Nephron progenitor cell (in vitro differentiated cells): ENCODE data around the gene ESRP2.

Source experiments
- DNase-seq: peaks from one replicate; pipeline ENCODE4 v3.0.0; 2021
- H3K27ac Mint-ChIP-seq: 2 replicates; pipeline ENCODE4 v1.8.0; 2021; ENCODE audit warnings: mild to moderate bottlenecking, moderate library complexity, mixed read lengths
- H3K27me3 Mint-ChIP-seq: 2 replicates; pipeline ENCODE4 v1.8.0; 2021; ENCODE audit warnings: mild to moderate bottlenecking, low read depth, mixed read lengths; ENCODE audit not compliant: poor library complexity
- H3K36me3 Mint-ChIP-seq: 2 replicates; pipeline ENCODE4 v1.8.0; 2021; ENCODE audit warnings: low read depth, mixed read lengths
- H3K4me1 Mint-ChIP-seq: 2 replicates; pipeline ENCODE4 v1.8.0; 2021; ENCODE audit warnings: mixed read lengths
- H3K4me3 Mint-ChIP-seq: 2 replicates; pipeline ENCODE4 v1.8.0; 2021; ENCODE audit warnings: mild to moderate bottlenecking, moderate library complexity, mixed read lengths
- H3K9me3 Mint-ChIP-seq: 2 replicates; pipeline ENCODE4 v1.8.0; 2021; ENCODE audit warnings: mild to moderate bottlenecking, moderate library complexity, mixed read lengths
- CTCF ChIP-seq: fragments of 200-600 bp; sonication (generic); IDR thresholded peaks from 2 replicates; pipeline ENCODE4 v1.5.0; 2021; ENCODE audit warnings: antibody characterized with exemption

Gene ESRP2

GRCh38 chr16:68273896-68274295 is 38.0 kb upstream of the ESRP2 start:
- H3K4me3 Mint-ChIP-seq: no peak overlapping the region
- no peak overlapping the region for H3K27ac Mint-ChIP-seq
- no peaks in the 10 kb centered on the region for H3K27me3 Mint-ChIP-seq
- no peak for DNase-seq
- no peak for TF ChIP-seq CTCF
- H3K4me1 Mint-ChIP-seq: peaks cover 24% of the 10 kb centered on the region
- peaks cover 20% of the 10 kb centered on the region for H3K36me3 Mint-ChIP-seq
- H3K9me3 Mint-ChIP-seq: no peaks in the 10 kb centered on the region

DNA sequence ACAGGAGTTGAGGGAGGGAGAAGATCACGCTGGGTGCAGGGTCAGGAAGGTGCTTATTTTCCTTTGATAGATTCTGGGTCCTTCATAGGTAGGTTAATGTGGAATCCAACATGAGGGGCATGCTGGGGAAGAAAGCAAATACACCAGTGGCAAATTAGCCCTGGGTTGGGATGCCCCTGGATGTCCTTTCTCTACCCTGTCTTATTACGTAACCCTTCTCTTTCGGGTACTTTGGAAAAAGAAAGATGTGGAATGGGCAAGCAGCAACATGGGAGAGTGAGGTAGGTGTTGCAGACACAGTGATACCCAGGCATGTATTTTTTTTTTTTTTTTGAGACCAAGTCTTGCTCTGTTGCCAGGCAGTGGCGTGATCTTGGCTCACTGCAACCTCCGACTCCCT is 37.5 kb upstream of the ESRP2 start:
- peak overlapping the region; percentile 46 for H3K27ac Mint-ChIP-seq
- peaks cover 20% of the 10 kb centered on the region for H3K36me3 Mint-ChIP-seq
- DNase-seq: no peak
- H3K4me3 Mint-ChIP-seq: no peak overlapping the region
- H3K27me3 Mint-ChIP-seq: no peaks in the 10 kb centered on the region
- TF ChIP-seq CTCF: no peak
- no peaks in the 10 kb centered on the region for H3K9me3 Mint-ChIP-seq
- peaks cover 26% of the 10 kb centered on the region for H3K4me1 Mint-ChIP-seq

DNA sequence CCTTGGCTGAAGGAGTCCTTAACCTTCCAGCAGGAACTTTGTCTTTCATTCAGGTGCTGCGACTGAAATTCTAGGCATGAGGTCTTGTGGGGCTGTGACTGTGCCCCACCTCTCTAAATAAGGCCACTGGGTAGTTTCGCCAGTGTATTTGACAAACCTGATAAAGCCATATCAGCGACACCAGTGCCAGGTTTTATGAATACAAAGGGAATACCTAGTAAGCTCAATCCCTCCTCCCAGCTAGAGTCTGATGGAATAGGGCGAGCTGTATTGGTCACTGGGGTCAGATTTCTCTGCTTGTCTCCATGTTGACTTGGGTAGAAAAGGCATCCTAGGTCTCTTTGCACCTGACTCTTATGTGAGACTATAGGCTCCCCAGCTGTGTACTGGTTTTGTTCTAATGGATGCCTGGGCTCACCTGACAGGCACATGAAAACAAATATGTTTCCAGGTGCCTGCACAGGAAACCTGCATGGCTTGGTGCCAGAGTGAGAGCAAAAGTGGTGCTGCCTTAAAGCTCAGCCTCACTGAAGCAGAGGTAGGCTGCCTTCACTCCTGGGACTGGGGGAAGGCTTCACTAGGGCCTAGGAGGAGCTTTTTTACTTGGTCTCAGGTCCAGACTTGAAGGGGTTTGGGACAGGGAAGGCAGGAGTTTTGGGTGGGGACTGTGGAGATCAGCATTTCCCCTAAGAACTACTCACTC is 36.7 kb upstream of the ESRP2 start:
- H3K36me3 Mint-ChIP-seq: peaks cover 15% of the 10 kb centered on the region

DNA sequence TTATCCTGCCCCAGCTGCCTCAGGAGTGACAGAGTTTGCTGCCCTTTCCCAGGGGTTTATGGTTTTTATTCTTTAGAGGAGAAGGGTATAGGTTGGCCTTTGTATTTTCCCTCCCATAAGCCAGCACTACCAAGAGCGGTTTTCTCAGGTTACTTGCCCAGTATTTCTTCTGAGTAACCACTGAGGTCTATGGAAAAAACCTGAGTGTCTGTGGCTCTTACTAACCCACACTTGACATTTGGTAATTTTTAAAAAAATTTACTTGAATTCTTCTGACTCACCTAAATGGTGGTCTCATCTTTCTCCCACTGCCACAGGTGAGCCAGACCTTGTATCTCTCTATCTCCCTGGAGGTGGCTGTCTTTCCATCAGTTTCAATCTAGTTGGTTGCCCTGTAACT is 34.4 kb upstream of the ESRP2 start:
- Mint-ChIP-seq H3K27me3 (no peaks in the 10 kb centered on the region), H3K9me3 (no peaks in the 10 kb centered on the region), H3K4me1 (peaks cover 46% of the 10 kb centered on the region), H3K27ac (no peak overlapping the region), H3K36me3 (peaks cover 5% of the 10 kb centered on the region), H3K4me3 (no peak overlapping the region)
- DNase-seq: no peak
- TF ChIP-seq CTCF: no peak

More for the DNA sequence above, 36.7 kb upstream of the ESRP2 start:
- no peak overlapping the region for H3K27ac Mint-ChIP-seq
- DNase-seq: no peak
- no peaks in the 10 kb centered on the region for H3K27me3 Mint-ChIP-seq
- no peaks in the 10 kb centered on the region for H3K9me3 Mint-ChIP-seq
- no peak overlapping the region for H3K4me3 Mint-ChIP-seq
- no peak for TF ChIP-seq CTCF
- H3K4me1 Mint-ChIP-seq: peaks cover 34% of the 10 kb centered on the region

DNA sequence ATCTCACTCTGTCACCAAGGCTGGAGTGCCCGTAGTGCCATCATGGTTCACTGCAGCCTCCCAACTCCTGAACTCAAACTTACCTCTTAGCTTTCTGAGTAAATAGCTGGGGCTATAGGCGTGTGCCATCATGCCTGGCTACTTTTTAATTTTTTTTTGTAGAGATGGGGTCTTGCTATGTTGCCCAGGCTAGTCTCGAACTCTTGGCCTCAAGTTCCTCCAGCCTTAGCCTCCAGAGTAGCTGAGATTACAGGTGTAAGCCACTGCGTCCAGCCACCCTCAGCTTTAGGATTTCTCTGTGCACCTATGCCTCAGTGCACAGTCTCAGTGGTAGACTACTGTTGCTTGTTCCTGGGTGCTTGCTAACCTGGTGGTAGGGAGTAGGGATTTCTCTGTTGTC is 33.9 kb upstream of the ESRP2 start:
- Mint-ChIP-seq H3K4me3 (no peak overlapping the region), H3K27me3 (no peaks in the 10 kb centered on the region), H3K36me3 (peaks cover 5% of the 10 kb centered on the region), H3K27ac (no peak overlapping the region), H3K4me1 (peaks cover 52% of the 10 kb centered on the region), H3K9me3 (no peaks in the 10 kb centered on the region)
- no peak for TF ChIP-seq CTCF
- no peak for DNase-seq
